ENCODE measurements around the gene MOB1A.
"Not testable (repeated sequence)": the region's sequence is repeated elsewhere in the genome, so short reads cannot be mapped to it uniquely, and the experiment has no call there.

The MOB1A gene

DNA sequence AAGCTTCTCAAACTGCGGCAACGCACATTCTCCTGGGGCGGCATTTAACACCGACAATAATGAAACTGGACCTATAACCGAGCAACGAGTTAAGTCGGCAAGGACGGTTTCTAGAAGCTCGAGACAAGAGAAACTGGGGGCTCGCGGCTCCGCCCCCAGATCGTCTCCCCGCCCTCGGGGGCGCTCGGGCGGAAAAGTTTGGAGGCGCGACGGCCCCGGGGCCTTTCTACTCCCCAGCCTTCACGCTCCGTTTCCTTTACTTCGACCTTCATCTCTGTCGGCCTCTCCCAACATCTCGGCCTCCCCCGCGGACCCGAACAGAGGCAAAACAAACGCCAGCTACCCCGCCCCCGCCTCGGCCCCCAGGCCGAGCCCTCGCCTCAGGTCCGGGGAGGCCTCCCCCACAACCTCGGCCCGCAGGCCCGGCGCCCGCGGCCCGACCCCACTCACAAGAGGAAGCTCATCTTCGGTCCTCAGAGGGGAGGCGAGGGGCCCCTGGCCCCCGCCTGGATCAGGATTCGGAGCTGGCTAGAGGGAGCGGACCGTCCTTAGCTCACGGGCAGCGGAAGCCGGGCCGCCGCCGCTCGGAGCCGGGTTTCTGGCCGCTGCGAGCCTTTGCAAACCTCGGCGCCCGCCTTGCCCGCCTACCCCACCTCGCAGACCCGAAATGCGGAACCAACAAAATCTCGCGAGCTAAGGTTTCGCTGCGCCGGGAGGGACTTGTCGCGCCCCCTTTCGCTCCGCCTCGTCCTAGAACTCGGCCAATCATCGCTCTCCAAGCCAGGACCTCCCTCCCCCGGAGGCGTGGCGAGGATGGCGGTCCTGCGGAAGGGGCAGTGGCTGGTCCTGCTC is at the start of gene MOB1A:
Gene MOB1A (minus strand): TSS at position 669 of the 852 bp plus-strand sequence. CDS start 205 bp downstream, at position 464.
- peak; percentile 99 for DNase-seq

DNA sequence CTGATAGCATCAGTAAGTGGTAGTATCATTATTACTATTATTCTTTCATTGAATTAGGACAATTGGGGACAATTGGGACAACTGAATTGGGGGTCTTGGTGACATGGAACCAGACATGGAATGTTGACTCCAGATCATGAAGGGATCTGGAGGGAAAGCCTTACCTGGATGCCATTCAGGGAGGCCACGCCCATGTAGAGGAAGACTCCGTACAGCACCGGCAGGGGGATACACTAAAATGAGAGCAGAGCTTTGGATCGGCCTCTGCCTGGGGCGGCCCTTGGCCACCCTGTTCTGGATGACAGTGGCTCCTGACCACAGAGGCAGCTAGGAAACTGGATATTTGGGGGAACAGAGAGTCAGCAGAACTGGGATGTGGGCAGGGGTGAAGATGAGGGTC is 49.0 kb upstream of the MOB1A start:
- no peak for DNase-seq

- DNase-seq, result peak; percentile 26
These were observed 48.1 kb upstream of the MOB1A start for GRCh38 chr2:74226648-74227213.

GRCh38 chr2:74225698-74226459 is 47.2 kb upstream of the MOB1A start:
- DNase-seq, result no peak

- DNase-seq, result no peak
These were observed 45.5 kb upstream of the MOB1A start for GRCh38 chr2:74223941-74224770.

GRCh38 chr2:74222300-74222650 is 43.6 kb upstream of the MOB1A start:
- no peak for DNase-seq

GRCh38 chr2:74221604-74222299 is 43.1 kb upstream of the MOB1A start:
- DNase-seq, result no peak

DNA sequence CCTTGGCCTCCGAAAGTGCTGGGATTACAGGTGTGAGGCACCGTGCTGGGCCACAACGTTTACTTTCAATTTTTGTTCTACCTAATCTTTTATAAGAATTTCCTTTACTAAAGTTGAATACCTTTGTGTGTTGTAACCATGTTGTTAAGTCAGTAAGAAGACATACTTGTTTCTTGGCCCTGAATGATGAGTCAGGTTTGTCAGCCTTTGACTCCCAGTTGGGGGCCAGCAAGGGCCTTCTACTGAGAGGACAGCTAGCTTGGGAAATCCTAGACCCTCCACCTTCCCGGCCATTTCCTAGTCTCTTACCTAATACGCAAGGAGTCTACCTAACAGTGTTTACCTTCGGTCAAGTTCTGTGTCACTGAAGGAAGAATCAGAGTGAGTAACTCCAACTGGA is 42.4 kb upstream of the MOB1A start:
- no peak for DNase-seq

DNA sequence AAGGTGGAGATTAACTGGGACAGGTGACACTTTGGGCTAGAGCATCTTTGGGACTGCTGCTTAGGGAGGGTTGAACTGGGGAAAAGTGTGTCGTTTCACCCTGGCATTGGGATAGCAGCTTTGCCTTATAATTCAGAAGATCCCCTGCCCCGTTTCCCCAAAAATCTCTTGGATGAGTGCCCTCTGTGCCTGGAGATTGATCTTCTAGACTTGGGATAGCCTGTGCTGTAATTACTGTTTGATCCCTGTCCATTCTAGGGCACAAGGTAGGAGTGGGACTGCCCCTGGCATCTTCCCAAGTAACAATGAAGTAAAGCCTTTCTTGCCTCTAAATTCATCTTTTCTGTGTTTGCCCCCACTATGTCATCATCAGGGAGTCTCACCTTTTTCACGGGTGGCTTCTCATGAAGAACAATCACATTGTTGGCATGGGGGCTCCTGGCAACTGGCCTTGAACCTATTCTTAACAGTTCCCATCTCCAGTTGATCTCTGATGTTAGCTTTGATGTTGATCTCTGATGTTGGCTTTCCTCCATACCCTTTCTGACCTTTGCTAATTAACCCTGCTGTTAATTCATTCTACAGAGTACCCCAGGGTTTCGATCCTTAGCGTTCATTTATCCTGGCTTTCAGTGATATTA is 41.3 kb upstream of the MOB1A start:
- DNase-seq, result no peak

GRCh38 chr2:74216642-74217041 is 38.0 kb upstream of the MOB1A start:
- DNase-seq, result no peak

DNA sequence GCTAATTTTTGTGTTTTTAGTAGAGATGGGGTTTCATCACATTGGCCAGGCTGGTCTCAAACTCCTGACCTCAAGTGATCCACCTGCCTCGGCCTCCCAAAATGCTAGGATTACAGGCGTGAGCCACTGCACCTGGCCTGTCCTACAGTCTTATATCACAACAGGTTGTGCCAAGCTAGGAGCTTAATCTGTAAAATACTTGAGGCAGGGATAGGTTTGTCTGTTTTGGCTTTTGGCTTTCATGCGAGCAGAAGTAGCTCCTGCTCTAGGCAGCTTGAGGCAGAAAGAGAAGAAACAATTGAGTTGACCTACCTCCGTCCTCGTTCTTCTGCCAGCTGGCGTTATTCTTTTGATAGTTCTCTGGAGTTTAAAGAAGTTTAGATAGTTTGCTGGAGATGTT is 37.1 kb upstream of the MOB1A start:
- DNase-seq, result not testable (repeated sequence)

- DNase-seq, result no peak
These were observed 34.2 kb upstream of the MOB1A start for GRCh38 chr2:74212702-74213410.

- DNase-seq, result no peak
These were observed 27.6 kb upstream of the MOB1A start for GRCh38 chr2:74206180-74206688.

DNA sequence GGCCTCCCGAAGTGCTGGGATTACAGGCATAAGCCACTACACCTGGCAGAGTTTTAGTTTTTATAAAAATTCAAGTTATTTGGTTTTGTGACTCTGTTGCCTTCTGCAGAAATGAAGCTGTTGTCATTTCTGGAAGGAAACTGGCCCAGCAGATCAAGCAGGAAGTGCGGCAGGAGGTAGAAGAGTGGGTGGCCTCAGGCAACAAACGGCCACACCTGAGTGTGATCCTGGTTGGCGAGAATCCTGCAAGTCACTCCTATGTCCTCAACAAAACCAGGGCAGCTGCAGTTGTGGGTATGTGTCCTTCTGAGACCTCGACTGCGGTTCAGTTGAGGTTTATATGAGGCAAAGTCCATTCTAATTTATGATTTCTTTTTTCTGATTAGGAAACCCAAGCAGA is 26.9 kb upstream of the MOB1A start:
- DNase-seq, result no peak

- no peak for DNase-seq
These were observed 26.4 kb upstream of the MOB1A start for GRCh38 chr2:74205113-74205512.

DNA sequence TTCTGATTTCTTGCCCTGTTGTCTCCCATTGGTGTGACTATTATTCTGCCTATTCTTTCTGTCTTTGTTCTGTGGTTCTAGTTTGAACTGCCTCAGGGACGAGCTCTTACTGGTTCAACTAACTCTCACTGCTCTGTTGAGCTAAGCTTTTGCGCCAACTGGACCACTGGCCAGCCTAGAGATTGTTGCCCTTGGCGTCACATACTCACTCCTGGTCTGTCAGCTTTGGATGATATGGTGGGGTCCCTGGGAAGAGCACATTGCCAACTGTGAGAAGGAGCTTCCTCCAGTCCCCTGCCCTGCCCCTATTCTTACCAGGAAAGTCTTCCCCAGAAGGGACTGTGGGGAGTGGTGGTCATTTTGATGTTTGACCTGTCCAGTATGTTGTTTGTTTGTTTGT is 25.8 kb upstream of the MOB1A start:
- DNase-seq, result no peak

GRCh38 chr2:74201596-74201995 is 22.9 kb upstream of the MOB1A start:
- DNase-seq, result no peak

- no peak for DNase-seq
These were observed 22.5 kb upstream of the MOB1A start for GRCh38 chr2:74201196-74201595.

DNA sequence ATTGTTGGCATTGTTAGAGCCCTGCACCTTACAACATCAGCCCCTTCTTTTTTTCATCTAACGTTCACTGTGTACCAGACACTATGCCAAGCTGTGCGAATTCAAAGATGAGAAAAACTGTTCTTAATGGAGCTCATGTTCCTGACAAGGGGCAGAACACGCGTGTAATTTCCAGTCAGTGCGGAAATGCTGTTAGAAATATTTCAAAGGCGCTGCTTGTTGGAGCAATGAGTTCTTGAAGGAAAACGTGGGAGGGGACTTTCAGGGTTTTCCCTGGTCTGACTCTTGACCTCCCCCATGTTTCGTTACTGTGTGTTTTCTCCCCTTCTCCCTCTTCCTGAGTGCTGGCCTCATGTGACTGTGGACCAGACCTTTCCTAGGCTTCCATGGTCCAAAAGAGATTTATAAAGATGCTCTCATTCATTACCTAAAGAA is 21.2 kb upstream of the MOB1A start:
- DNase-seq, result no peak

GRCh38 chr2:74199275-74199701 is 20.6 kb upstream of the MOB1A start:
- DNase-seq, result no peak
